ACHN (cell line): ENCODE data around the gene KRT39.
"Not testable (repeated sequence)": the region's sequence is repeated elsewhere in the genome, so short reads cannot be mapped to it uniquely, and the experiment has no call there.

ENCODE experiments used
- DNase-seq: peaks from one replicate; pipeline ENCODE4 v3.0.0-alpha.2; 2015
- in situ Hi-C: cut with HindIII; loops from 2 replicates; pipeline ENCODE4 v1.10.0; 2017; ENCODE audit warnings: low sequenced_read_pairs, low pct_ligation_motif_present, low pct_unique_long_range_greater_than_20kb

The KRT39 gene

DNA sequence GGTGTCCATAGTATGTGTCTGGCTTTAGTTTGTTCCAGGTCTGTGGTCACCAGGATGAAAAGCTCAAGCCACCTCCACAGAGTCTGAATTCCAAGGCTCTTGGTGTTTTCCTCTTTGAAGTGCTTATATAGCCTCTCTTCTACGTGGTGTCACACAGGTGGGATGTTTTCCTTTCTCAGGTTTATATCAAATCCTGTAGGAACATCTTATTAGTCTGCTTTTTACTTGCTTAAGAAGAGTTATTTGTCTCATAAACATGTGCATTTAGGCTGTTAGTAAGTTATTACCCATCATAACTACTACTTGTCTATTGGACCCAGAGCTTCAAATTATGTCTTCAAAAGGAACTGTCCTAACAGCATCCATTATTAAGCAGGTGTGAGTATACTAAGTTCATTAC, at the start of gene KRT39:
Gene KRT39 (minus strand): TSS at position 101 of the 400 bp plus-strand sequence. CDS start 92 bp downstream, at position 9.
- in situ Hi-C loops = no loop called here
- DNase-seq = no peak

DNA sequence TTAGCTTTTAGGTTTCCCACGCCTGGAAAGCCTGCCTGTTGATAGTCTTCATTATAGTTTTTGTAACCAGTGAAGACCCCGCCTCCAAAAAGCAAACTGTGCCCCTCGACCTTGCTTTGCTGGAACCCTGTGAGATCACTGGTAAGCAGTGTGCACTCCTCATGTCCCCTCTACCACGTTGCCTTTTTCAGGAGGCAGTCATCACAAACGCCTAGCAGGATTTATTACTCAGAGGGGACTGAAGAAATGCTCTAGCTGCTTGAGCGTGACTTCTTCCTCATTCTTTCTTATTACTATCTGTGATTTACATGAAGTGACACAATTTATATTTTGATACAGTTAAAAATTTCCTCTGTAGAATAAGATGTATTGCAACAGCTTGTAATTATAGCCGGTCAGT, 48.7 kb upstream of the KRT39 start:
- DNase-seq = no peak
- in situ Hi-C loops = no loop called here

DNA sequence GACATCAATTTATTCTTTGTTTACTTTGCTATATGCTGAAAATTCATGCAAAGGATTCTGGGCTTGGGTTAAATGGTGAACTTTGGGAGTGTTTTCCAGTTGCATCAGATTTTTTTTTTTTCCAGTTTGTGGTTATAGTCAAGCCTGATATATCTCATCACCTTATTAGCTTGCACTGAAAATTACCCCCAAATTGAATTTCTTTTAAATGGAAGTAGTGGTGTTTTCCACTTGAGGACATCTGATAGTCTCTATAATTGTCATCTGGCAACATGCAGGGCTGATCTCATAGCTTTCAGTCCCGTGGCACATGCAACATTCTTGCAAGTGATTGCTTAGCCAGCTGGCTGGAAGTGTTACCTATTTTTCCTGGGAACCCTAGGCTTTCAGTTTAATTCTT, 46.9 kb upstream of the KRT39 start:
- DNase-seq = no peak
- in situ Hi-C loops = no loop called here

DNA sequence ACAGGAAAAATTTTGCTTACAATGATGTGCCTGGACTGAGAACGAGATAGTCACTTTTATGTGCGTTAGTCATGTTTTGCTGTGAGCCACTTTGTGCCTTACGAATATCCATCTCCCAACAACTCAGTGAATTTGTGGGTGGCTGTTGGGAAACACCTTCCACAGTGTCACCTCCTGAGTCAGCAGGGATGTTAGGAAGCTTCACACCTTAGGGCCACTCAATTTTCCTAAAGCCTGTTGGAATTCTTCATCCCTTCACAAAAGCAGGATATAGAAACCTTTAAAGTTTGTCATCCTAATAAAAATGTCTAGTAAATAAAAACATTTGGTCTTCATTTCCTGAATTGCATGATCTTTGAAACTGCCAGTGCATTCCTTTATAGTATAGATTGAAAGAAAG, 46.4 kb upstream of the KRT39 start:
- in situ Hi-C loops = no loop called here
- no peak for DNase-seq

DNA sequence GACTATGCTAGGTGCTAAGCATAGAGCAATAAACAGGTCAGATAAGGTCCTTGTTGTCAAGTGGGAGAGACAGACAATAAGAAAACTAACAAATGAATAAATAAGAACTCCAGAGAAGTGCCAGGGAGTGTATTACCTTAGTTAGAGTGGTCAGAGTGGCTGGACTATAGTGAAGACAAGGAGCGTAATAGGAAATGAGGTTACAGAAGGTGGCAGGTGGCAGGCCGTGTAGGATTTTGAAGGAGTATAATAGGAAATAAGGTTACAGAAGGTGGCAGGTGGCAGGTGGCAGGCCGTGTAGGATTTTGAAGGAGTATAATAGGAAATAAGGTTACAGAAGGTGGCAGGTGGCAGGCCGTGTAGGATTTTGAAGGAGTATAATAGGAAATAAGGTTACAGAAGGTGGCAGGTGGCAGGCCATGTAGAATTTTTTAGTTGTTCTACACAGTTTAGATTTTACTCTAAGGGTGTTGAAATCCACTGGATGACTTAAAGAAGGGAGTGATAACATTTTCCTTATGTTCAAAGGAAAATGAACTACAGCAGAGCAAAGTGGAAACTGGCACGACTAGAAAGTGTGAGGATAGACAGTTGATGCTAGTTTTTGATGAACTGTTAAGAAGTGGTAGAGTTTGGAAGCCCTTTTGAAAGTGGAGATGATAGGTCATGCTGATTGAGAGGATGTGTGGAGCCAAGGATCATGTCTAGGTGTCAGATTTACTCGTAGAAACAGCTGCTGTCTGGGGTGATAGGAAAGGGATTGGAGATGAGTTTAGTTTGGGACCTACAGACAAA, 45.8 kb upstream of the KRT39 start:
- in situ Hi-C loops = no loop called here

DNA sequence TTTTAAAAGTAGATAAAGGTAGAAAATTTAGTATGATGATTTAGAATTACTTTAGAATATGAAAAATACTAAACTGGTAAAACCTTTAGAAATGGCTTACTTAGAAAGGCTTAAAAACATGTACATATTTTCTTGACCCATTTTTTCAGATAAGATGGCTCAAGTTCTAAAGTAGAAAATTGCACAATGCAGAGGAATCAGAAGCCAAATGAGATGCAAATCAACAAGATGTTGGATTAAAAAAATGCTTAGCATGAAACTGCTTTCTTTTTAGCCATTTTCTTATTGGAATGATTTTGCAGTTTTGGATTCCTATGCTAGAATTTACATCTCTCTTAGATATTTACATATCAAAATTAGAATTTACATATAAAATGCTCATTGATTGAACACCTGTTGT, 43.7 kb upstream of the KRT39 start:
- in situ Hi-C loops = no loop called here

More for the DNA sequence above, 45.8 kb upstream of the KRT39 start:
- no peak for DNase-seq

DNA sequence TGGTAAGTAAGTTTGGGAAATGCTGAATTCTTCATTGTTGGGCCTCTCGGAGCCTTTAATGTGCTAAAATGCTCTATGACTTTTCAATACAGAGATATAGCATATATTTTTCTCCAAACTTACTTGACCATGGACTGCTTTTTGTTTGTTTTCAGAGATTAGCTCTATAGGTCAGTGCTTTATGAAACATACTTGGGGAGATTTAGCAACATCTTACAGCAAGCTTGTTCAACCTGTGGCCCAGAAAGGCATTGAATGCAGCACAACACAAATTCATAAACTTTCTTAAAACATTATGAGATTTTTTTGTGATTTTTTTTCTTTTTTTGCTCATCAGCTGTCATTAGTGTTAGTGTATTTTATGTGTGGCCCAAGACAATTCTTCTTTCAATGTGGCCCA, 43.2 kb upstream of the KRT39 start:
- in situ Hi-C loops = no loop called here

More for the DNA sequence above, 43.7 kb upstream of the KRT39 start:
- no peak for DNase-seq

DNA sequence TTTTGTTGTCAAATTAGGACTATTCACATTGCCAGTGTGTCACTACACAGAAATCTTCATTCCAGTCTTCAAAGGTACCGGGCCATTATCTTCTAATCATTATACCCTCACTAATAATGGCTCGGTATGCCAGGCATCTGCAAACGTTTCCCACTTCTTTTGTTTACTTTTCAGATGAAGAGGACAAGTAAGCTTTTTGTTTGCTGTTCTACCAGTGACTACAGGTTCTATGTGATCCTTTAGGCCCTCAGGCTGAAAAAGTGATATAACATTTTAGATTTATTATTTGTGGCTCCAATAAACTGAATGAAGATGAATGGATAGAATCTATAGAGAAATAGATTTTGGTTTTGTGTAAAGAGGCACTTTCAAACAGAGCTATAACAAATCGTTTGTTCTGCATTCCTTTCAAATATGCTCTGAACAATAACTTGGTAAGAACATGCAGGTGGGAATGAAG, 42.6 kb upstream of the KRT39 start:
- in situ Hi-C loops = no loop called here
- DNase-seq = no peak

More for the DNA sequence above, 43.2 kb upstream of the KRT39 start:
- DNase-seq = no peak

DNA sequence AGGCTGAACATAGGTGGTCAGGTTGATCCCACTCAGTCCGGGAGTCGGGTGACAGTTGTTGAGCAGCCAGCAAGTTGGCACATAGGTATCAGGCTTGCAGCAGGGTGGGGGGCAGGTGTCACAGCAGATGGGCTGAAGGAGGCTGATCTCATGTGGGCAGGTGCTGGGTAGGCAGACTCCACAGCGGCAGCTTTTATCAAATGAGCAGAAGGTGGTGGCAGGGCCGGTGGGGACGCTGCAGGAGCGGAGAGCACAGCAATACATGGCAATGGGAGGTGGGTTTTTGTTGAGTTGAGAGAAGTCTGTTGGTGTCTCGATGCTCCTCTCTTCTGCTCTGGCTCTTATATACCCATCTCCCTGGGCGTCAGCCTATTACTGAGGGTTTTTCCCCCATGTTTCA, 42.1 kb upstream of the KRT39 start, which contains the start of gene KRTAP3-1:
Gene KRTAP3-1 (minus strand): TSS at position 318 of the 400 bp plus-strand sequence. CDS start 54 bp downstream, at position 264.
- in situ Hi-C loops = no loop called here
- no peak for DNase-seq

DNA sequence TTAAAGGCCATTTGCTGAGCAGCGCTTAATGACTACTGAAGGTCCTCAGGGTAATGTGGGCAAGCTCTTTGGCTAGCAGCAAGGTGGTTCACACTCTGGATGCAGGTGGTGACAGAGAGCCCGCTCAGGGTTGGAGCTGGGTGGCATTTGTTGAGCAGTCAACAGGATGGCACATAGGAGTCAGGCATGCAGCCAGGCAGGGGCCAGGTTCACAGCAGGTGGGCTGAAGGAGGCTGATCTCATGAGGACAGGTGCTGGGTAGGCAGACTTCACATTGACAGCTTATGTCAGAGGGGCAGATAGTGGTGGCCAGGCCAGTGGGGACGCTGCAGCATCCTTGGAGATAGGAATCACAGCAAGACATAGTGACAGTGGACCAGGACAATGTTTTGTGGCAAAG, 37.6 kb upstream of the KRT39 start:
- DNase-seq = no peak
- in situ Hi-C loops = no loop called here

DNA sequence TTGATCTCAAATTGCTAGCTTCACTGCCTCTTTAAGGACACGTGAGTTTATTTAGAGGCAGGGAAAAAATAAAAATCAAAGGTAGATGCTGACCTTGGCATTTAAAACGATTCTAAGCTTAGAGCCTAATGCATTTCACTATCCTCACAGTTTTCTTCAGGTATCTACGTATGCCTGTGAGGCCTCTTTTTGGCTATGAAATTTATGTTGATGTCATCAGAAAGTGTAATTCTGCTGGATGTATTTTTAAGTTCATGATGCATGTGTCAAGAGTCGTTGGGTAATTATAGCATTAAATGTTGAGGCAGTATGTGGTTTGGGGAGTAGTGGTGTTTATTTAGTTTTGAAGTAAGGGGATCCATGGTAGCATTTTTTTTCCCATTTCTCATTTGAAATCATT, 37.2 kb upstream of the KRT39 start:
- in situ Hi-C loops = no loop called here

DNA sequence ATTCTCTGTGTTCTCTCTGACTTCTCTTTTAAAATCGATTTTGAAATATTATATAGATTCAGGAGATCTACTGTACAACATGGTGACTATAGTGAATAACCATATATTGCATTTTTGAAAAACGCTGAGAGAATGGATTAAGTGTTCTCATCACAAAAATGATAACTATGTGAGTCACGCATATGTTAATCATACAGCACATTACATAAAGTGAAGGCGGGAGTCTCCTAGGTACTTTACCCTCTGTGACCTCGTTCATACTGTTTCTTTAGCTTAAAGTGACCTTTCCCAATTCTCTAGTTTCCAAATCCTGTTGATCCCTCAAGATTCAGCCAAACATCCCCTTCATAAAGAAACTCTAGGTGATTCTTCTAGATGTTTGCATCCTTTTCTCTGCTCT, 36.1 kb upstream of the KRT39 start:
- in situ Hi-C loops = no loop called here

More for the DNA sequence above, 37.2 kb upstream of the KRT39 start:
- no peak for DNase-seq

DNA sequence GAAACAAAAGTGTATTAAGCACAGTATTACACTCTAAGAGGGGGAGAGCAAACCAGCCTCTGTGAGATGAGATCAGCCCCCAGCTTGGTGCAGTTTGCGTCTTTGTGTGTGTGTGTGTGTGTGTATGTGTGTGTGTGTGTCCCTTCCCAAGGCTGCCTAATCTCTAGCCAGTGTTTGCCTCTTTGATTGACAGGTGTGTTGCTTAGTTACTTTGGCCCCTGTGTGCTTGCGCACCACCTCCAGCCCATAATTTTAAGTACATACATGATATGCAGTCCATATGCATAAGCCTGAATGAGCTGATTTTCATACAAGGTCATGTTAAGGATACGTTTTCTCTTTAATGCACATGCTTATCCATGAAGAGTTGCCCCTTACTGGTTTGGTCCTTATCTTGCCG, 35.0 kb upstream of the KRT39 start:
- no peak for DNase-seq
- in situ Hi-C loops = no loop called here

More for the DNA sequence above, 36.1 kb upstream of the KRT39 start:
- no peak for DNase-seq

DNA sequence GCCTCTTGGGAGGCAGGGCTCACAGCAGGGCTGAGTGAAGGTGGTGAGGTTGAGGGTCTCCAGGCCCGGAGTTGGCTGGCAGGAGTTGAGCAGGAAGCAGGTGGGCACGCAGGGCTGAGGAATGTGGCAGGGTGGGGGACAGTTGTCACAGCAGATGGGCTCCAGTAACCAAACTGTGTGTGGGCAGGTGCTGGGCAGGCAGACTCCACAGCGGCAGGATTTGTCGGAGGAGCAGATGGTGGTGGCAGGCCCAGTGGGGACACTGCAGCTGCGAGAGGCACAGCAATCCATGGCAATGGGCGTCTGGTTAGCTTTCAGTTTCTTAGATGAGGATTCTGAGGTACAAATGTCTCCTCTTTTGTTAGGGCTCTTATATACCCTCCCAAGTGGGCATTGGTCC, 32.8 kb upstream of the KRT39 start, which contains the start of gene KRTAP3-2:
Gene KRTAP3-2 (minus strand): TSS at position 344 of the 400 bp plus-strand sequence. CDS start 53 bp downstream, at position 291.
- in situ Hi-C loops, DNase-seq: not testable (repeated sequence)

DNA sequence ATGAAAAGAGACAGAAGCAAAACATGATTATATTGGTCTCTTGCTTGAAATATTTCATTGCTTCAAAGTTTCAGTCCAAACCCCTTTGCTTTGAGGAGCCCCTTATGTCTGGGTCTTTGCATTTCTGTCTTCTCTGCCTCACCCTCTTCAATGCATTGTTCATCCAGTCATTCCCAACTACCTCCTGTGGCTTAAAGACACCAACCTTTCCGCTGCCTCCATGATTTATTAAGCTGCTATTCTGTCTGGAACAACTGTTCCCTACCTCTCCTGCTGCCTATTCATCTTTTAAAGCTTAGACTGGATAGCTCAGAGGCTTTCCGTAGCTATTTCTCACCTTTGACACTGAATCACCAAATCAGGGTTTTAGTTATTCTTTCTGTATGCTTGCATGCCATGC, 30.6 kb upstream of the KRT39 start:
- in situ Hi-C loops = no loop called here
- no peak for DNase-seq

DNA sequence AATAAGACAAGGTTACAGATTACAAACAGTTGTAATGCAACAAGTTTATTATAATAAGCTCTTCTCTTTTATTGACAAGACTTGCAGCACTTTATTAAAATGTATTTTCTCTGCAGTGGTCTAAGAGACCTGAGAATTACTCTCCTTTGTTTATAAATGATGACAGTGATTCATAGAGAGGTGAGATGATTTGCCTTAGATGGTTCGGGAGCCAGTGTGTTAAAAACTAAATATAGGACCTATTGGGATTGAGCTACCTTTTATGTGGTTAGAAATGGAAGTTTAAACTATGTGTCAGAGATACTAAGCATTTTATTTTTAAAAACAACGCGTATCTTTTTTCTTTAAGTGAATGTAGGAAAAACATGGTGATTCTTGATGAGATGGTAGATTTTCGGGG, 30.1 kb upstream of the KRT39 start:
- no peak for DNase-seq
- in situ Hi-C loops = no loop called here

DNA sequence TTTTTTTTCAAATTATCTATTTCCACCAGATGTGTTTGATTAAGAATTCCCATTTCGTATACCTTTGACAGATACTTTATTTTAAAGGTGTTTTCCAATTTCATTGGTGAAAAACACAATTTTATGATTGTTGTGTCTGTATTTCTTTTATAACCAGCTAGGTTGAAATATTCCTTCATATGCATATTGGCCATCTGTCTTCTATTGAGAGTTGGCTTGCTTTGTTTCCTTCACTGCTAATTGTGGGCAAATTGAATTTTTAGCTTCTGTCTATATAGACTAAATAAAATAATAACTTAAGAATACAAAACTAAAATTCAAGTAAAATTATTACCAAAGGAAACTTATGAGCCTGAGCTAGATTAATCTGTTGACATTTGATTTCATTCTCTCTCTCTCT, 28.4 kb upstream of the KRT39 start:
- in situ Hi-C loops = no loop called here
- DNase-seq = no peak

DNA sequence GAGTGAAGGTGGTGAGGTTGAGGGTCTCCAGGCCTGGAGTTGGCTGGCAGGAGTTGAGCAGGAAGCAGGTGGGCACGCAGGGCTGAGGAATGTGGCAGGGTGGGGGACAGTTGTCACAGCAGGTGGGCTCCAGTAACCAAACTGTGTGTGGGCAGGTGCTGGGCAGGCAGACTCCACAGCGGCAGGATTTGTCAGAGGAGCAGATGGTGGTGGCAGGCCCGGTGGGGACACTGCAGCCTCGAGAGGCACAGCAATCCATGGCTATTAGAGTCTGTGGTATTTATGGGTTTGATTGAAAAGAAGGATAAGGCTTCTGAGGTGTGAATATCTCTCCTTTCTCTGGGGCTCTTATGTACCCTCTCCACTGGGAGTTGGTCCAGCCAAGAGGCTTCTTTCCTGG, 27.1 kb upstream of the KRT39 start, which contains the start of gene KRTAP3-3:
Gene KRTAP3-3 (minus strand): TSS at position 326 of the 400 bp plus-strand sequence. CDS start 67 bp downstream, at position 259.
- DNase-seq = no peak
- in situ Hi-C loops = no loop called here

DNA sequence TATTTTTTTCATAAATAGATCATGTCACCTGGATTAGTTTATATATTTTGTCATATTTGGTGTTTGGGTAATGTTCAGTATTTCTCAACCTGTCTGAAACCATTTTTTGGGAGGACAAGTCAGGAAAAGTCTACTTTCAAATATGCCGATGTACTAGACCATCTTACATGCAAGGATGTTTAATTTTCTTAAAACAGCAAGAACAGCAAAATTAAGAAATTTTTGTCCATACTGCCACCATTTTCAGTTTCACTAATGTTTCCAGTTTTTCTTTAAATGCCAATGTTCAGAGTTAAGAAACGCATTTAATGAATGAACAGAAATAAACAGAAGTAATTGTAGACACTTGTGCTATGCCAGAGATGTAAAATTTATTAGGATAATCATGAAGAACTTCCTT, 26.3 kb upstream of the KRT39 start:
- DNase-seq = no peak
- in situ Hi-C loops = no loop called here

DNA sequence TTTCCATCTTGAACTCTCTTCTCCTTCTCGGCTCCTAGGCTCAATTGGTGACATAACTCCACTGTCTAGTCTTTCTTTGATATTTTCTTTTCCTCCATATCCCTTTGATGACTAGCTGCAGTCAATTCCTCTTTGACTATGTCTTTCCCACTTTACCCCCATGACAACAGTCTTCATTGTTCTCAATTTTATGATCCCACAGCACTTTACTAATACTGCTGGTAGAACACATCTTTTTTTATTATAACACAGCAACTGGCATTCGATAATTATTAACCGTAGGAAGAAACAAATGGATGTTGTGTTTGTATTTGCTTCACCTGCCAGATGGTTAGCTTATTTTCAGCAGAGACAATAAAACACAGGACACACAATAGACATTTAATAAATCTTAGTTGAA, 25.9 kb upstream of the KRT39 start:
- in situ Hi-C loops = no loop called here
- no peak for DNase-seq
